Left ventricle myocardium inferior (tissue), 1 donor: ENCODE measurements around the gene THAP11. TPM values are rescaled to one million over a fixed set of nuclear protein-coding genes. Genes with fewer than 3 reads are reported as not detected.
A peak's percentile ranks its signal among the peaks of the same experiment; 100 is the strongest.

Source experiments
- DNase-seq: peaks from one replicate; pipeline ENCODE4 v3.0.0-alpha.2; 2020
- H3K27ac ChIP-seq: fragments of 200-600 bp; replicated peaks from 2 replicates; pipeline ENCODE4 v1.8.0; 2021
- H3K27me3 ChIP-seq: fragments of 200-600 bp; 2 replicates; pipeline ENCODE4 v1.8.0; 2021; ENCODE audit warnings: low read depth
- H3K36me3 ChIP-seq: fragments of 200-600 bp; 2 replicates; pipeline ENCODE4 v1.8.0; 2021
- H3K4me1 ChIP-seq: fragments of 200-600 bp; 2 replicates; pipeline ENCODE4 v1.8.0; 2021
- H3K4me3 ChIP-seq: fragments of 200-600 bp; 2 replicates; pipeline ENCODE4 v1.8.0; 2021; ENCODE audit warnings: mild to moderate bottlenecking, moderate library complexity
- H3K9me3 ChIP-seq: fragments of 200-600 bp; replicated peaks from 2 replicates; pipeline ENCODE4 v1.8.0; 2021
- CTCF ChIP-seq: fragments of 200-600 bp; IDR thresholded peaks from 2 replicates; pipeline ENCODE4 v1.8.0; 2021; ENCODE audit warnings: antibody characterized with exemption, mild to moderate bottlenecking, borderline replicate concordance
- intact Hi-C: fragments of 100-400 bp; cut with micrococcal nuclease; formaldehyde crosslinking; loops from one replicate; pipeline ENCODE4 v1.11.0; 2022
- total RNA-seq: library from RNA; stranded (reverse); fragmentation: NEBNext Ultra II Directional; extraction: Animal tissue kit (Norgen Biotek cat#: 25700); gene quantifications from one replicate; pipeline ENCODE4 v1.2.1, GENCODE V29; 2021
- donor health status: DM: no; HTN: yes; CAD: no; lungs with severe emphysema.

Gene THAP11
- total RNA-seq, 1 donor from 2014 or later: 31.4 TPM

- intact Hi-C loops: no loop called here
- H3K4me1 ChIP-seq: peaks cover 69% of the 10 kb centered on the region
Observed at GRCh38 chr16:67879936-67880335, 37.8 kb downstream of the THAP11 start.

GRCh38 chr16:67880584-67880983, 38.5 kb downstream of the THAP11 start:
- no peaks in the 10 kb centered on the region for H3K27me3 ChIP-seq
- intact Hi-C loops: no loop called here
- no peak for TF ChIP-seq CTCF
- H3K4me3 ChIP-seq: no peak overlapping the region
- no peaks in the 10 kb centered on the region for H3K9me3 ChIP-seq
- peaks cover 85% of the 10 kb centered on the region for H3K36me3 ChIP-seq
- peaks cover 67% of the 10 kb centered on the region for H3K4me1 ChIP-seq
- H3K27ac ChIP-seq: peak overlapping the region; percentile 93
- no peak for DNase-seq

More at GRCh38 chr16:67879936-67880335, 37.8 kb downstream of the THAP11 start:
- no peaks in the 10 kb centered on the region for H3K9me3 ChIP-seq
- no peak overlapping the region for H3K27ac ChIP-seq
- H3K27me3 ChIP-seq: no peaks in the 10 kb centered on the region
- H3K4me3 ChIP-seq: no peak overlapping the region
- TF ChIP-seq CTCF: no peak
- peaks cover 89% of the 10 kb centered on the region for H3K36me3 ChIP-seq
- no peak for DNase-seq

DNA sequence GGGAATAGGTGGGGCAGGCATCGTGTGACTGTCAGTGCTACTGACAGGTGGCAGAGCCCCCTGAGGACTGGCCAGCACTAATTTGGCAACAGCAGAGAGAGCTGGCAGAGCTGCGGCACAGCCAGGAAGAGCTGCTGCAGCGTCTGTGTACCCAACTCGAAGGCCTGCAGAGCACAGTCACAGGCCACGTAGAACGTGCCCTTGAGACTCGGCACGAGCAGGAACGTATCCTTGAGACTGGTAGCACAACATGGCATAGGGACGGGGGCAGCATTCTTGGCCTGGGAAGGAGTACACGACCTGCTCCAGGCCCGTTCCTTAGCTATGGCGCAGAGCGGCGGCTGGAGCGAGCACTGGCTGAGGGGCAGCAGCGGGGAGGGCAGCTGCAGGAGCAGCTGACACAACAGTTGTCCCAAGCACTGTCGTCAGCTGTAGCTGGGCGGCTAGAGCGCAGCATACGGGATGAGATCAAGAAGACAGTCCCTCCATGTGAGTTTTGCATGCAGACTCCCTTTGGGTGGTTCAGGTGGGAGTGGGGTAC, 39.6 kb downstream of the THAP11 start:
- Histone ChIP-seq H3K4me3 (peak overlapping the region; percentile 27), H3K9me3 (no peaks in the 10 kb centered on the region), H3K27me3 (no peaks in the 10 kb centered on the region), H3K27ac (peak overlapping the region; percentile 93), H3K36me3 (peaks cover 77% of the 10 kb centered on the region), H3K4me1 (peaks cover 56% of the 10 kb centered on the region)
- no peak for TF ChIP-seq CTCF
- intact Hi-C loops: no loop called here
- DNase-seq: peak; percentile 63

- Histone ChIP-seq H3K4me1 (peaks cover 56% of the 10 kb centered on the region), H3K4me3 (peak overlapping the region; percentile 29), H3K9me3 (no peaks in the 10 kb centered on the region), H3K27ac (peak overlapping the region; percentile 93), H3K36me3 (peaks cover 69% of the 10 kb centered on the region), H3K27me3 (no peaks in the 10 kb centered on the region)
- intact Hi-C loops: no loop called here
- DNase-seq: peak; percentile 72
- no peak for TF ChIP-seq CTCF
Observed at GRCh38 chr16:67882374-67883145, 40.4 kb downstream of the THAP11 start.

DNA sequence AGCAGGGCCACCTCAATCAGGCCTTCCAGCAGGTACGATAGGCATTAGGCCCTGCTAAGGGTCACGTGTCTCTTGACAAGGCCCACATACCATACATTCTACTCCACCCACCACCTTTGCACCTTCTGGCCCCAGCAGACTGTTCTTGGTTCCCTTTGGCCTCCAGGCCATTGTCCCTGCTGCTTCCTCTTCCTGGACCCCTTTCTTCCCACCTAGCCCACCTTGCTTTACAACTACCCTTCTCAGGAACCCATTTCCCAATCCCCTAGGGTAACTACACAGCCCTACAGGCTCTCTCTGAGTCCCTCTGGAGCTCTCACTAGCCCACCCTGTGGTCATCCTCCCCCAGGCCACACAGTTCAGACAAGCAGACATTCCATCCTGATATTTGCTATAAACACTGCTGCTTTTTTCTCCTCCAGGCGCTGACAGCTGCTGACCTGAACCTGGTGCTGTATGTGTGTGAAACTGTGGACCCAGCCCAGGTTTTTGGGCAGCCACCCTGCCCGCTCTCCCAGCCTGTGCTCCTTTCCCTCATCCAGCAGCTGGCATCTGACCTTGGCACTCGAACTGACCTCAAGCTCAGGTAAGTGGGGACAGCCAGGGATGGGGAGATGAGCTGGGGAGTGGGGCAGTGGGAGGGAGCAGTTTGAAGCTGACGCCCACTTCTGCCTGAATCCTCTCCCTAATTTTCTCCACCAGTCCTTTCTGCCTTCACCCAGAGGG, 41.2 kb downstream of the THAP11 start:
- intact Hi-C loops: no loop called here
- no peaks in the 10 kb centered on the region for H3K9me3 ChIP-seq
- H3K27ac ChIP-seq: peak overlapping the region; percentile 93
- DNase-seq: no peak
- H3K27me3 ChIP-seq: no peaks in the 10 kb centered on the region
- H3K36me3 ChIP-seq: peaks cover 61% of the 10 kb centered on the region
- TF ChIP-seq CTCF: no peak
- peaks cover 56% of the 10 kb centered on the region for H3K4me1 ChIP-seq
- H3K4me3 ChIP-seq: peak overlapping the region; percentile 29
